Hepatocyte (in vitro differentiated cells): Measurements from ENCODE around the gene RNU1-1. TPM values are rescaled to one million over a fixed set of nuclear protein-coding genes. Genes with fewer than 3 reads are reported as not detected.
"Not testable (repeated sequence)": the region's sequence is repeated elsewhere in the genome, so short reads cannot be mapped to it uniquely, and the experiment has no call there.

ENCODE experiments used
- DNase-seq: peaks from one replicate; pipeline ENCODE4 v3.0.0-alpha.2; 2016; ENCODE audit warnings: low spot score
- H2AFZ ChIP-seq: fragments of 200-600 bp; sonication (generic); 2 replicates; pipeline ENCODE4 v1.6.0; 2016; ENCODE audit warnings: antibody characterized with exemption, mild to moderate bottlenecking
- H3K27ac ChIP-seq: fragments of 200-600 bp; sonication (generic); 2 replicates; pipeline ENCODE4 v1.5.1; 2016; ENCODE audit warnings: mild to moderate bottlenecking
- H3K27me3 ChIP-seq: fragments of 200-600 bp; sonication (generic); 2 replicates; pipeline ENCODE4 v1.6.1; 2016
- H3K36me3 ChIP-seq: fragments of 200-600 bp; sonication (generic); replicated peaks from 2 replicates; pipeline ENCODE4 v1.5.1; 2016; ENCODE audit warnings: low read depth; ENCODE audit not compliant: insufficient read depth
- H3K4me1 ChIP-seq: fragments of 200-600 bp; sonication (generic); 2 replicates; pipeline ENCODE4 v1.5.1; 2016; ENCODE audit warnings: mild to moderate bottlenecking, moderate library complexity; ENCODE audit not compliant: insufficient read depth
- H3K4me2 ChIP-seq: fragments of 200-600 bp; sonication (generic); 2 replicates; pipeline ENCODE4 v1.6.0; 2016
- H3K4me3 ChIP-seq: fragments of 200-600 bp; sonication (generic); 2 replicates; pipeline ENCODE4 v1.5.1; 2016; ENCODE audit warnings: mild to moderate bottlenecking
- H3K79me2 ChIP-seq: fragments of 200-600 bp; sonication (generic); 2 replicates; pipeline ENCODE4 v1.6.0; 2017; ENCODE audit warnings: mild to moderate bottlenecking
- H3K9me2 ChIP-seq: fragments of 200-600 bp; sonication (generic); replicated peaks from 2 replicates; pipeline ENCODE4 v1.6.0; 2017; ENCODE audit warnings: mild to moderate bottlenecking; ENCODE audit not compliant: insufficient read depth
- H3K9me3 ChIP-seq: fragments of 200-600 bp; sonication (generic); 2 replicates; pipeline ENCODE4 v1.5.1; 2016; ENCODE audit warnings: low read depth, mild to moderate bottlenecking
- H4K20me1 ChIP-seq: fragments of 200-600 bp; sonication (generic); 2 replicates; pipeline ENCODE4 v1.6.0; 2016; ENCODE audit warnings: mild to moderate bottlenecking; ENCODE audit not compliant: insufficient read depth, poor library complexity, severe bottlenecking
- EZH2 ChIP-seq: fragments of 200-600 bp; sonication (generic); IDR thresholded peaks from 2 replicates; pipeline ENCODE4 v1.6.1; 2016; ENCODE audit warnings: antibody characterized with exemption, mild to moderate bottlenecking, borderline replicate concordance
- EZH2phosphoT487 ChIP-seq: fragments of 200-600 bp; sonication (generic); IDR thresholded peaks from one replicate; pipeline ENCODE4 v1.6.1; 2018; ENCODE audit warnings: antibody characterized with exemption, mild to moderate bottlenecking, low read depth, moderate library complexity; ENCODE audit not compliant: unreplicated experiment, severe bottlenecking
- WGBS: methylation state at CpG from one replicate; pipeline ENCODE4 v1.1.6; 2016; ENCODE audit warnings: low lambda C conversion rate; ENCODE audit errors: missing lambda C conversion rate; 5-methylcytosine and 5-hydroxymethylcytosine counted together
- polyA plus RNA-seq: library from polyadenylated mRNA; unstranded; fragments of >200 nt; fragmentation: Nextera tagmentation; extraction: Ambion mirVana; gene quantifications from 2 replicates; pipeline ENCODE4 v1.2.1, GENCODE V29; 2016
- total RNA-seq: library from RNA; depleted of rRNA; stranded (reverse); fragments of >200 nt; gene quantifications from 2 replicates; pipeline ENCODE4 v1.2.3, GENCODE V29; 2014
- TF ChIP-seq, protein P1 (sequence below): fragments of 200-600 bp; sonication (generic); IDR thresholded peaks from 2 replicates; pipeline ENCODE4 v1.5.1; 2016; ENCODE audit warnings: antibody characterized with exemption, mild to moderate bottlenecking; ENCODE audit not compliant: poor library complexity

RNU1-1 gene
- total and polyA plus RNA-seq, 2 experiments from 2014 or later, result under 0.01 TPM; not detected in 1

GRCh38 chr1:16484501-16484835, 29.6 kb downstream of the RNU1-1 start:
- Histone ChIP-seq H2AFZ (no peak overlapping the region), H3K9me3 (no peaks in the 10 kb centered on the region), H3K79me2 (no peaks in the 10 kb centered on the region), H3K4me3 (no peak overlapping the region), H3K9me2 (no peaks in the 10 kb centered on the region), H3K4me1 (no peaks in the 10 kb centered on the region), H3K27me3 (no peaks in the 10 kb centered on the region), H4K20me1 (no peaks in the 10 kb centered on the region), H3K4me2 (no peak overlapping the region), H3K36me3 (no peaks in the 10 kb centered on the region), H3K27ac (no peak overlapping the region)
- DNase-seq, result no peak
- WGBS, result 100% methylated on average over 8 of the region's 8 CpGs
- no peak for TF ChIP-seq EZH2phosphoT487
- TF ChIP-seq, protein P1, sequence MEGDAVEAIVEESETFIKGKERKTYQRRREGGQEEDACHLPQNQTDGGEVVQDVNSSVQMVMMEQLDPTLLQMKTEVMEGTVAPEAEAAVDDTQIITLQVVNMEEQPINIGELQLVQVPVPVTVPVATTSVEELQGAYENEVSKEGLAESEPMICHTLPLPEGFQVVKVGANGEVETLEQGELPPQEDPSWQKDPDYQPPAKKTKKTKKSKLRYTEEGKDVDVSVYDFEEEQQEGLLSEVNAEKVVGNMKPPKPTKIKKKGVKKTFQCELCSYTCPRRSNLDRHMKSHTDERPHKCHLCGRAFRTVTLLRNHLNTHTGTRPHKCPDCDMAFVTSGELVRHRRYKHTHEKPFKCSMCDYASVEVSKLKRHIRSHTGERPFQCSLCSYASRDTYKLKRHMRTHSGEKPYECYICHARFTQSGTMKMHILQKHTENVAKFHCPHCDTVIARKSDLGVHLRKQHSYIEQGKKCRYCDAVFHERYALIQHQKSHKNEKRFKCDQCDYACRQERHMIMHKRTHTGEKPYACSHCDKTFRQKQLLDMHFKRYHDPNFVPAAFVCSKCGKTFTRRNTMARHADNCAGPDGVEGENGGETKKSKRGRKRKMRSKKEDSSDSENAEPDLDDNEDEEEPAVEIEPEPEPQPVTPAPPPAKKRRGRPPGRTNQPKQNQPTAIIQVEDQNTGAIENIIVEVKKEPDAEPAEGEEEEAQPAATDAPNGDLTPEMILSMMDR, result no peak
- TF ChIP-seq EZH2, result no peak

- not testable (repeated sequence) for H3K27ac ChIP-seq, H3K9me3 ChIP-seq, H3K36me3 ChIP-seq, DNase-seq, H4K20me1 ChIP-seq, H3K4me1 ChIP-seq, H3K9me2 ChIP-seq, H3K79me2 ChIP-seq, H3K4me3 ChIP-seq, H3K4me2 ChIP-seq, H3K27me3 ChIP-seq, H2AFZ ChIP-seq
- 96% methylated on average over 34 of the region's 45 CpGs for WGBS
Observed at GRCh38 chr1:16483639-16484500, 30.2 kb downstream of the RNU1-1 start.

DNA sequence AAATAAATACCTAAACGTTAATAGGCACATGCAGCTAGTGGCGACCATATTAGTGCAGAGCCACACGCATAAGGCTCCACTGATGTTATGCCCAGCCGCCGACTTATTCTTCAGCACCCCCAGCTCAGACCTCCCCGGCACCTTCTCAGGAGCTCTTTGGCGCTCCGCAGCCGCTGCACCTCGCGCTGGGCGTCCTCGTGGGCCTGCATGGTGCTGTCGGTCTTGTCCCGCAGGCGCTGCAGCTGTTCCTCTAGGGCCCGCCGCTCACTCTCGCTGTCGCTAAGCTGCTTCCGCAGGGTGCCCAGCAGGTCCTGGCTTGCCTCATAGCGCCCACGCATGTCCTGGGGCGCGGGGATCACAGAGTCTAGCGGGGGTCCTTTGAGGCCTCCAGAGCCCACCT, 30.9 kb downstream of the RNU1-1 start:
- H3K4me1 ChIP-seq, H3K36me3 ChIP-seq, H3K27me3 ChIP-seq, H3K4me2 ChIP-seq, H3K27ac ChIP-seq, H3K9me2 ChIP-seq, H4K20me1 ChIP-seq, DNase-seq, H2AFZ ChIP-seq, H3K79me2 ChIP-seq, H3K4me3 ChIP-seq, H3K9me3 ChIP-seq: not testable (repeated sequence)
- WGBS, result 99% methylated on average over 25 of the region's 26 CpGs

DNA sequence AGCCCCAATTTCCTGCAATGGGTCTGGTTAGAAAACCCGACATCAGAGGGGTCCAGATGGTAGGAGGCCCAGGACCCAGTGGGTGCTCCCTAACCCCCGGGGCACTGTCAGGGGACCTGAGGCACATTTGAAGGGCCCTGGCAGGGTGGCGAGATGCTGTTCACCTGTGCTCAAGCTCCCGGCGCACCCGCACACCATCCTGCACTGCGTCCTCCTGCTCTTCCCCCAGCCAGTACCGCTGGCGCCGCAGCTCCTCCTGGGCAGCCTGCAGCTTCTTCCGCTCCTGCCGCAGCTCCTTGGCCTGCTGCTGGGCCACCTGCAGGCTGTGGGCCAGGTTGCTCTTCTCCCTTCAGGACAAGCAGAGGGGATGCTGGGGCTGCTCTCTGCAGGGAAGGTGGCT, 36.0 kb downstream of the RNU1-1 start:
- Histone ChIP-seq H3K27ac (no peak overlapping the region), H3K36me3 (no peaks in the 10 kb centered on the region), H3K9me3 (no peaks in the 10 kb centered on the region), H2AFZ (no peak overlapping the region), H3K4me3 (no peak overlapping the region), H3K4me2 (no peak overlapping the region), H3K9me2 (no peaks in the 10 kb centered on the region), H3K27me3 (no peaks in the 10 kb centered on the region), H3K79me2 (no peaks in the 10 kb centered on the region), H3K4me1 (no peaks in the 10 kb centered on the region), H4K20me1 (no peaks in the 10 kb centered on the region)
- DNase-seq, result no peak
- 95% methylated on average over 12 of the region's 12 CpGs for WGBS
- TF ChIP-seq, protein P1, result no peak
- TF ChIP-seq EZH2, result no peak

GRCh38 chr1:16475771-16476770, 38.0 kb downstream of the RNU1-1 start:
- not testable (repeated sequence) for H3K4me1 ChIP-seq, H3K4me2 ChIP-seq, DNase-seq, H3K9me2 ChIP-seq, H3K36me3 ChIP-seq, H2AFZ ChIP-seq, H3K27me3 ChIP-seq, H3K79me2 ChIP-seq, H3K27ac ChIP-seq, H4K20me1 ChIP-seq, H3K4me3 ChIP-seq, H3K9me3 ChIP-seq
- 94% methylated on average over 28 of the region's 29 CpGs for WGBS

GRCh38 chr1:16474891-16475290, 39.2 kb downstream of the RNU1-1 start:
- H4K20me1 ChIP-seq, H3K4me2 ChIP-seq, H2AFZ ChIP-seq, H3K79me2 ChIP-seq, H3K36me3 ChIP-seq, H3K9me3 ChIP-seq, H3K27me3 ChIP-seq, DNase-seq, H3K27ac ChIP-seq, H3K4me1 ChIP-seq, H3K4me3 ChIP-seq, H3K9me2 ChIP-seq: not testable (repeated sequence)
- WGBS, result 100% methylated on average over 2 of the region's 2 CpGs
